ENCODE data around the gene CACNA1B. TPM values are rescaled to one million over a fixed set of nuclear protein-coding genes. Genes with fewer than 3 reads are reported as not detected.

The CACNA1B gene
- total and polyA plus RNA-seq, 2 donors (not counting 1 experiment from before 2014, with no cell fraction given): 0.15 TPM; not detected in 1

DNA sequence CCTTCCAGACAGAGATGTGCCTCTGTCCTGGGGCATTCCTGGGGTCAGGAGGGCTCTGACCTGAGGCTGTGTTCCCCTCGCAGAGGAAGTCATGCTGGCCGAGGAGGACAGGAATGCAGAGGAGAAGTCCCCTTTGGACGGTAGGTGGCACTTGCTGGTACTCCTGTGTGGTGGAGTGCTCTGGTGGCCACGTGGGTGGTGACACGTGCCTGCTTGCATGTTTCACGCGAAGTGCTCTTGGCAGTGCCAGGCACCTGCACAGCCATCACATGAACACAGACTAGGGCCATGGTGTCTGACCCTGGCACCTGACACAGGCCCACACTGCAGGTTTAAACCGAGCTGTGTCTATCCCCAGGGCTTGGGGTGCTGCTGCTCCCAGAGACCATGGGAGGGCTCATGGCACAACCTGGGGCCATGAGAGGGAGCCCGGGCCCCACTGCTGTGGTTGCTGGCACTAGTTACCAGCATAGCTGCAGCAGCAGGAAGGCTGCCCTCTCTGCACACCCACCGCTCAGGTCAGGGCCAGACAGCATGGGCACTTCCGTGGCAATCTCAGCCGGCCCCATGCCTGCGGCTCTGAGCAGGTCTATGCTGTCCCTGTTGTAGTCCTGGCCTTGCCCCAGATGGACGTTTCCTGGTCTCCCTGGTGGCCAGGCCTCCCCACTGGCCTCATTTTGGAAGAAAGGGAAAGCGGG, 79.3 kb downstream of the CACNA1B start:
- no peak overlapping the region for H3K27ac Mint-ChIP-seq
- 79% methylated on average over 14 of the region's 15 CpGs for WGBS (ENCODE audit: insufficient coverage)
- Histone ChIP-seq H3K27ac (ENCODE audit: low read length in 2 of 2) (no peak overlapping the region), H3K36me3 (replicated peaks in 1 of 2; ENCODE audit: control extremely low read depth in 1 of 2, control insufficient read depth in 1 of 2, extremely low read depth in 1 of 2, insufficient read depth in 2 of 2, low read length in 1 of 2) (no peaks in the 10 kb centered on the region), H3K4me2 (replicated peaks; ENCODE audit: low read depth, low read length, poor library complexity, severe bottlenecking) (no peak overlapping the region), H3K79me2 (ENCODE audit: control insufficient read depth, insufficient read depth, low read length) (no peaks in the 10 kb centered on the region), H3K4me3 (ENCODE audit: control extremely low read depth in 1 of 5, extremely low read depth in 1 of 5, insufficient read depth in 1 of 5, low read depth in 2 of 5, low read length in 4 of 5) (no peak overlapping the region), H2AFZ (ENCODE audit: insufficient read depth, low read depth, low read length, poor library complexity, severe bottlenecking) (no peak overlapping the region), H3K27me3 (replicated peaks in 1 of 4; ENCODE audit: control extremely low read depth in 1 of 4, control insufficient read depth in 3 of 4, insufficient read depth in 4 of 4, low read length in 3 of 4) (no peaks in the 10 kb centered on the region), H3K9me3 (ENCODE audit: control extremely low read depth in 1 of 3, control insufficient read depth in 2 of 3, insufficient read depth in 1 of 3, low read length in 2 of 3) (peaks cover 0 to 4% (median 0%) of the 10 kb centered on the region in 3 donors), H4K20me1 (ENCODE audit: control insufficient read depth, insufficient read depth, low read length, poor library complexity, severe bottlenecking) (no peaks in the 10 kb centered on the region), H3K4me1 (ENCODE audit: control insufficient read depth in 2 of 2, insufficient read depth in 2 of 2, low read length in 2 of 2) (no peaks in the 10 kb centered on the region), H3K9ac (ENCODE audit: low read length) (no peak overlapping the region)
- DNase-seq (no peak), ATAC-seq (ENCODE audit: low read depth) (no peak)
- intact Hi-C loops (cut with micrococcal nuclease): no loop called here
- no peak for TF ChIP-seq EZH2 (IDR thresholded peaks at IDR 0.05; ENCODE audit: borderline replicate concordance, insufficient read depth, low read depth, low read length, poor library complexity, severe bottlenecking)
- TF ChIP-seq CTCF (IDR thresholded peaks at IDR 0.05): no peak
- H3K27me3 Mint-ChIP-seq: peaks cover 2% of the 10 kb centered on the region
- H3K4me3 Mint-ChIP-seq: no peak overlapping the region
- POLR2A ChIA-PET: no interaction called here
- CTCF ChIA-PET: no interaction called here
- no peaks in the 10 kb centered on the region for H3K4me1 Mint-ChIP-seq
- H3K9me3 Mint-ChIP-seq (ENCODE audit: insufficient read depth): no peaks in the 10 kb centered on the region

GRCh38 chr9:137959641-137960411, 82.2 kb downstream of the CACNA1B start:
- H3K4me1 ChIP-seq (ENCODE audit: control insufficient read depth in 2 of 2, insufficient read depth in 2 of 2, low read length in 2 of 2): no peaks in the 10 kb centered on the region
- no peaks in the 10 kb centered on the region for H3K36me3 ChIP-seq (replicated peaks in 1 of 2; ENCODE audit: control extremely low read depth in 1 of 2, control insufficient read depth in 1 of 2, extremely low read depth in 1 of 2, insufficient read depth in 2 of 2, low read length in 1 of 2)
- no peak overlapping the region for H3K27ac ChIP-seq (ENCODE audit: low read length in 2 of 2)
- H3K4me1 Mint-ChIP-seq: no peaks in the 10 kb centered on the region
- no peak overlapping the region for H3K27ac Mint-ChIP-seq
- H3K4me3 ChIP-seq (ENCODE audit: control extremely low read depth in 1 of 5, extremely low read depth in 1 of 5, insufficient read depth in 1 of 5, low read depth in 2 of 5, low read length in 4 of 5): no peak overlapping the region
- no peaks in the 10 kb centered on the region for H3K27me3 ChIP-seq (replicated peaks in 1 of 4; ENCODE audit: control extremely low read depth in 1 of 4, control insufficient read depth in 3 of 4, insufficient read depth in 4 of 4, low read length in 3 of 4)
- peaks cover 2% of the 10 kb centered on the region for H3K9me3 Mint-ChIP-seq (ENCODE audit: insufficient read depth)
- ChIA-PET CTCF (no interaction called here), POLR2A (no interaction called here)
- intact Hi-C loops (cut with micrococcal nuclease): no loop called here
- no peaks in the 10 kb centered on the region for H4K20me1 ChIP-seq (ENCODE audit: control insufficient read depth, insufficient read depth, low read length, poor library complexity, severe bottlenecking)
- TF ChIP-seq CTCF (IDR thresholded peaks at IDR 0.05): no peak
- no peak for TF ChIP-seq EZH2 (IDR thresholded peaks at IDR 0.05; ENCODE audit: borderline replicate concordance, insufficient read depth, low read depth, low read length, poor library complexity, severe bottlenecking)
- no peak for DNase-seq
- H3K79me2 ChIP-seq (ENCODE audit: control insufficient read depth, insufficient read depth, low read length): no peaks in the 10 kb centered on the region
- H3K4me2 ChIP-seq (replicated peaks; ENCODE audit: low read depth, low read length, poor library complexity, severe bottlenecking): no peak overlapping the region
- H2AFZ ChIP-seq (ENCODE audit: insufficient read depth, low read depth, low read length, poor library complexity, severe bottlenecking): no peak overlapping the region
- WGBS (ENCODE audit: insufficient coverage): 87% methylated on average over 27 of the region's 36 CpGs
- no peak overlapping the region for H3K9ac ChIP-seq (ENCODE audit: low read length)
- H3K9me3 ChIP-seq (ENCODE audit: control extremely low read depth in 1 of 3, control insufficient read depth in 2 of 3, insufficient read depth in 1 of 3, low read length in 2 of 3): peaks cover 0 to 4% (median 0%) of the 10 kb centered on the region in 3 donors
- ATAC-seq (ENCODE audit: low read depth): no peak
- H3K27me3 Mint-ChIP-seq: peaks cover 11% of the 10 kb centered on the region
- no peak overlapping the region for H3K4me3 Mint-ChIP-seq
